Osteoblast (primary cell): ENCODE data around the gene SEZ6L. TPM values are rescaled to one million over a fixed set of nuclear protein-coding genes. Genes with fewer than 3 reads are reported as not detected.

Experiments
- DNase-seq: peaks from one replicate; pipeline ENCODE4 v3.0.0; 2011; ENCODE audit warnings: low spot score, mixed read lengths; ENCODE audit not compliant: insufficient read length; ENCODE audit errors: missing footprints
- H2AFZ ChIP-seq: 2 replicates; pipeline ENCODE4 v1.6.0; 2011; ENCODE audit warnings: mild to moderate bottlenecking, low read length
- H3K27ac ChIP-seq: 2 replicates; pipeline ENCODE4 v1.5.1; 2011; ENCODE audit warnings: mild to moderate bottlenecking, low read depth, low read length, moderate library complexity
- H3K27me3 ChIP-seq: 2 replicates; pipeline ENCODE4 v1.6.0; 2012; ENCODE audit warnings: mild to moderate bottlenecking, control low read depth, inconsistent platforms, low read length, moderate library complexity; ENCODE audit not compliant: insufficient read depth
- H3K36me3 ChIP-seq: 2 replicates; pipeline ENCODE4 v1.5.1; 2011; ENCODE audit warnings: mild to moderate bottlenecking, low read length, control low read depth, moderate library complexity; ENCODE audit not compliant: insufficient read depth
- H3K4me1 ChIP-seq: 2 replicates; pipeline ENCODE4 v1.5.1; 2011; ENCODE audit warnings: mild to moderate bottlenecking, low read length, control low read depth, moderate library complexity; ENCODE audit not compliant: insufficient read depth
- H3K4me2 ChIP-seq: 2 replicates; pipeline ENCODE4 v1.6.0; 2011; ENCODE audit warnings: mild to moderate bottlenecking, low read length; ENCODE audit not compliant: insufficient read depth
- H3K4me3 ChIP-seq: fragments of 200-600 bp; sonication (generic); 3 replicates; pipeline ENCODE4 v1.5.1; 2012; ENCODE audit warnings: mild to moderate bottlenecking, low read length, inconsistent platforms; ENCODE audit not compliant: insufficient read depth
- H3K79me2 ChIP-seq: 2 replicates; pipeline ENCODE4 v1.6.0; 2012; ENCODE audit warnings: mild to moderate bottlenecking, low read length, control low read depth, inconsistent platforms; ENCODE audit not compliant: insufficient read depth
- H3K9me3 ChIP-seq: 2 replicates; pipeline ENCODE4 v1.5.1; 2011; ENCODE audit warnings: low read depth, low read length, control low read depth
- H4K20me1 ChIP-seq: 2 replicates; pipeline ENCODE4 v1.6.0; 2012; ENCODE audit warnings: mild to moderate bottlenecking, low read length, control low read depth; ENCODE audit not compliant: insufficient read depth
- total RNA-seq: library from RNA; depleted of rRNA; stranded (reverse); fragments of >200 nt; gene quantifications from 2 replicates; pipeline ENCODE4 v1.2.3, GENCODE V29; 2012
- TF ChIP-seq, protein P1 (sequence below): IDR thresholded peaks from 2 replicates; pipeline ENCODE4 v1.5.1; 2011; ENCODE audit warnings: mild to moderate bottlenecking, low read depth, low read length, moderate library complexity; ENCODE audit errors: extremely low read depth

The SEZ6L gene
- total RNA-seq, 1 donor, result not detected

DNA sequence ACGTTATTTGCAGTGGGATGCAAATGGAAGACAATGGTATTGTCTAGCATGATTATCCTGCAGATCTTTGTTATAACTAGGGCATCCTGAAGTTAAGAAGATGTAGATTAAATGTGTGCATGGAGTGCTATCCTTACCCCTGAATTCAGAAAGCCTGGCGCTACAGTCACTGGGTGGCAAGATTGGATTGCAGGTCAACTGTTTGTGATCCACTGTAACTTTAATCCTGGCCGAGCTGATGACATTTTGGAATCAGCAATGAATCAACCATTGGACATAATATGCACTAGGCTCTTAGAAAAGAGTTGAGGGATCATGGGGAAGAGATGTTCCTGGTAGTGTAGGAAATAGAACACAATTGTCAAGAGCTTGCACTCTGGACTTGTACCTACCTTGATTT, 25.1 kb downstream of the SEZ6L start:
- no peak overlapping the region for H3K4me3 ChIP-seq
- no peaks in the 10 kb centered on the region for H3K79me2 ChIP-seq
- H3K27me3 ChIP-seq, result no peaks in the 10 kb centered on the region
- TF ChIP-seq, protein P1, sequence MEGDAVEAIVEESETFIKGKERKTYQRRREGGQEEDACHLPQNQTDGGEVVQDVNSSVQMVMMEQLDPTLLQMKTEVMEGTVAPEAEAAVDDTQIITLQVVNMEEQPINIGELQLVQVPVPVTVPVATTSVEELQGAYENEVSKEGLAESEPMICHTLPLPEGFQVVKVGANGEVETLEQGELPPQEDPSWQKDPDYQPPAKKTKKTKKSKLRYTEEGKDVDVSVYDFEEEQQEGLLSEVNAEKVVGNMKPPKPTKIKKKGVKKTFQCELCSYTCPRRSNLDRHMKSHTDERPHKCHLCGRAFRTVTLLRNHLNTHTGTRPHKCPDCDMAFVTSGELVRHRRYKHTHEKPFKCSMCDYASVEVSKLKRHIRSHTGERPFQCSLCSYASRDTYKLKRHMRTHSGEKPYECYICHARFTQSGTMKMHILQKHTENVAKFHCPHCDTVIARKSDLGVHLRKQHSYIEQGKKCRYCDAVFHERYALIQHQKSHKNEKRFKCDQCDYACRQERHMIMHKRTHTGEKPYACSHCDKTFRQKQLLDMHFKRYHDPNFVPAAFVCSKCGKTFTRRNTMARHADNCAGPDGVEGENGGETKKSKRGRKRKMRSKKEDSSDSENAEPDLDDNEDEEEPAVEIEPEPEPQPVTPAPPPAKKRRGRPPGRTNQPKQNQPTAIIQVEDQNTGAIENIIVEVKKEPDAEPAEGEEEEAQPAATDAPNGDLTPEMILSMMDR, result no peak
- no peak overlapping the region for H3K27ac ChIP-seq
- no peaks in the 10 kb centered on the region for H3K36me3 ChIP-seq
- no peak overlapping the region for H3K4me2 ChIP-seq
- peaks cover 4% of the 10 kb centered on the region for H4K20me1 ChIP-seq
- no peak overlapping the region for H2AFZ ChIP-seq
- H3K4me1 ChIP-seq, result no peaks in the 10 kb centered on the region
- DNase-seq, result no peak
- no peaks in the 10 kb centered on the region for H3K9me3 ChIP-seq

DNA sequence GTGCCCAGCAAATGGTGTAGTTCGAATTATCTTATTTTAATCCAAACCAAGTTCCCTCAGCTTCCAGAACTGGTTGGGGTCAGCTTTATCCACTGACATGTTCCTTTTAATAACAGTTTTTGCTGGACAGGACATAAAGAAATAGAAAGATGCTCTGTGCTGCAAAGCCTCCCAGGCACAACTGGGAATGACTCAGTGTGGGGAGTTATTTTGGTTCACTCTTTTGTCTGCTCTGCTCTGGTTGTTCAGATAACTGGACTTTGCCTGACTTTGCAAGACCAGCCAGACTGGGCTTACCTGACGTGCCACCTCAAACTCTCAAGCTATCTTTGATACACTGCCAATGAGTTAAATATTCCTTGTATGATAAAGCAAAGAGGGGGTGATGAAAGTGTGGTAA, 25.6 kb downstream of the SEZ6L start:
- no peaks in the 10 kb centered on the region for H3K4me1 ChIP-seq
- H3K27ac ChIP-seq, result no peak overlapping the region
- no peaks in the 10 kb centered on the region for H3K36me3 ChIP-seq
- H3K9me3 ChIP-seq, result no peaks in the 10 kb centered on the region
- TF ChIP-seq, protein P1, result no peak
- no peak for DNase-seq
- H2AFZ ChIP-seq, result no peak overlapping the region
- no peak overlapping the region for H3K4me2 ChIP-seq
- no peak overlapping the region for H3K4me3 ChIP-seq
- H3K79me2 ChIP-seq, result no peaks in the 10 kb centered on the region
- peaks cover 4% of the 10 kb centered on the region for H4K20me1 ChIP-seq
- peaks cover 2% of the 10 kb centered on the region for H3K27me3 ChIP-seq

DNA sequence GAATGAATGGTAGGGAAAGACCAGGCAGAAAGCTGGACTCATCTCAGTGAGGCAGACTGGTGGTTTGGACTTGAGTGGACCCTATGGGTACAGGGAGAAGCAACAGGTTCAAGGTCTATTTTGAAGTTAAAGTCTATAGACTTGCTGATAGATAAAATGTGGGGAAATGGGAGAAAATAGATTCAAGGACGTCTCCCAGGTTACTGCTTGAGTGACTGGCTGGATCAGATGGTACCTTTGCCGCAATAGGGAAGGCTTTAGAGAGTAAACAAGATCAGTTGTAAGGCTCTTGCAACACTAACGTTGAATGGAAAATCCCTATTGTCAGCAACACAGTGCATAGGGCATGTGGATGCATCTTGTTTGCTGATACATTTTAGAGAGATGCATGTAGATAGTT, 27.4 kb downstream of the SEZ6L start:
- H3K4me2 ChIP-seq, result no peak overlapping the region
- no peaks in the 10 kb centered on the region for H3K9me3 ChIP-seq
- H2AFZ ChIP-seq, result no peak overlapping the region
- no peak for DNase-seq
- peaks cover 4% of the 10 kb centered on the region for H4K20me1 ChIP-seq
- no peaks in the 10 kb centered on the region for H3K36me3 ChIP-seq
- H3K27ac ChIP-seq, result no peak overlapping the region
- H3K4me3 ChIP-seq, result no peak overlapping the region
- TF ChIP-seq, protein P1, result no peak
- no peaks in the 10 kb centered on the region for H3K79me2 ChIP-seq
- no peaks in the 10 kb centered on the region for H3K4me1 ChIP-seq
- H3K27me3 ChIP-seq, result peaks cover 4% of the 10 kb centered on the region

DNA sequence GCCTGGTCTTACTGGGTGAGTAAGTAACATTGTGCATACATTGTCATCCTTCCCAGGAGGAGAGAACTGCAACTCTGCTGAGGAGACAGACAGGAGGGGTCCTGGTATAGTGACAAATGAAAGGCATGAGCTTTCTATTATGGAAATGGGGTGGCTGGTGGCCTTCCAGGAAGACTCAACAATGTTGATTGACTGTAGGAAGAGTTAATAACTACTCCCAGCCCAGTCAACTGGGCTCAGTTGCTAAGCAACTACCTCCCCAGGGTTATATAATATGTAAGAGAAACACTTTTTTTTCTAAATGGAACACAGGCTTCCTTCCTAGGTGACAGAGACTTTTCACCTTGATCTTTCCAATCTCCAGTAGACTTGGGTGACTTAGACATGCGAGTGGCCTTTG, 28.2 kb downstream of the SEZ6L start:
- Histone ChIP-seq H2AFZ (no peak overlapping the region), H3K27ac (no peak overlapping the region), H3K9me3 (no peaks in the 10 kb centered on the region), H3K4me1 (no peaks in the 10 kb centered on the region), H3K4me2 (no peak overlapping the region), H3K4me3 (no peak overlapping the region), H3K27me3 (peaks cover 4% of the 10 kb centered on the region), H3K36me3 (no peaks in the 10 kb centered on the region), H3K79me2 (no peaks in the 10 kb centered on the region), H4K20me1 (peaks cover 4% of the 10 kb centered on the region)
- TF ChIP-seq, protein P1, result no peak
- no peak for DNase-seq
